ENCODE results near the gene EDIL3. TPM values are rescaled to one million over a fixed set of nuclear protein-coding genes. Genes with fewer than 3 reads are reported as not detected.

Gene EDIL3
- total and polyA plus RNA-seq, 4 donors = 70.2 to 246 (median 79.5) TPM

- Histone ChIP-seq H3K9me3 (ENCODE audit: control insufficient read depth, insufficient read depth, low read length) (no peaks in the 10 kb centered on the region), H3K27ac (ENCODE audit: low read depth, low read length) (no peak overlapping the region), H3K4me3 (ENCODE audit: low read depth, low read length) (no peak overlapping the region), H3K27me3 (ENCODE audit: control insufficient read depth, insufficient read depth, low read length) (no peaks in the 10 kb centered on the region), H3K36me3 (ENCODE audit: control insufficient read depth, insufficient read depth, low read length) (no peaks in the 10 kb centered on the region), H3K4me1 (ENCODE audit: control insufficient read depth, insufficient read depth, low read length) (no peaks in the 10 kb centered on the region)
- DNase-seq (ENCODE audit: low read depth in 4 of 6, low spot score in 6 of 6) = no peak
- no CpG with 5 or more reads among the region's 6 CpGs for WGBS (ENCODE audit: insufficient coverage)
These were observed 438.2 kb downstream of the EDIL3 start for GRCh38 chr5:83946516-83946915.

DNA sequence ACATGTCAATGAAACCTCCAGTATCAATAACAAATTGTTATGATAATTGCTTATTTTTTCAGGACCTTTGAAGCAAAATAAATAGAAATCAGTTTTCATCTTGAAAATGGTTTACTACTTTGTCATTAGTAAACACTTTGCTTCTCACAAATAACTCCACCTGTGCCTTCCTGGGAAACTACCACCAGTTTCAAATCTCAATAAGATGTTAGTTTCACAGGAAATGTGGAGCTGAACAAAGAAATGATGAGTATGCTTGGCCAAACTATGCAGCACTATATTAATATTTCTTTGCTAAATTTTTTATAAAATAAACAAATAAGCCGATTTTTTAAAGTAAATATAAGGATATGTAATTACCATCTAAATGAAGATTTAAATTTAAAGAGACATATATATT lies 442.5 kb downstream of the EDIL3 start:
- DNase-seq (ENCODE audit: low read depth in 4 of 6, low spot score in 6 of 6) = no peak
- Histone ChIP-seq H3K4me3 (ENCODE audit: low read depth, low read length) (no peak overlapping the region), H3K27ac (ENCODE audit: low read depth, low read length) (no peak overlapping the region), H3K27me3 (ENCODE audit: control insufficient read depth, insufficient read depth, low read length) (no peaks in the 10 kb centered on the region), H3K36me3 (ENCODE audit: control insufficient read depth, insufficient read depth, low read length) (no peaks in the 10 kb centered on the region), H3K9me3 (ENCODE audit: control insufficient read depth, insufficient read depth, low read length) (no peaks in the 10 kb centered on the region), H3K4me1 (ENCODE audit: control insufficient read depth, insufficient read depth, low read length) (no peaks in the 10 kb centered on the region)
- WGBS (ENCODE audit: insufficient coverage) = no CpG with 5 or more reads among the region's 1 CpG

GRCh38 chr5:83937837-83938236 lies 446.8 kb downstream of the EDIL3 start:
- H3K27me3 ChIP-seq (ENCODE audit: control insufficient read depth, insufficient read depth, low read length) = no peaks in the 10 kb centered on the region
- WGBS (ENCODE audit: insufficient coverage) = no CpG with 5 or more reads among the region's 1 CpG
- no peaks in the 10 kb centered on the region for H3K9me3 ChIP-seq (ENCODE audit: control insufficient read depth, insufficient read depth, low read length)
- DNase-seq (ENCODE audit: low read depth in 4 of 6, low spot score in 6 of 6) = no peak
- no peak overlapping the region for H3K4me3 ChIP-seq (ENCODE audit: low read depth, low read length)
- H3K4me1 ChIP-seq (ENCODE audit: control insufficient read depth, insufficient read depth, low read length) = no peaks in the 10 kb centered on the region
- H3K27ac ChIP-seq (ENCODE audit: low read depth, low read length) = no peak overlapping the region
- no peaks in the 10 kb centered on the region for H3K36me3 ChIP-seq (ENCODE audit: control insufficient read depth, insufficient read depth, low read length)

- H3K4me3 ChIP-seq (ENCODE audit: low read depth, low read length) = no peak overlapping the region
- H3K27me3 ChIP-seq (ENCODE audit: control insufficient read depth, insufficient read depth, low read length) = no peaks in the 10 kb centered on the region
- H3K9me3 ChIP-seq (ENCODE audit: control insufficient read depth, insufficient read depth, low read length) = no peaks in the 10 kb centered on the region
- no peaks in the 10 kb centered on the region for H3K4me1 ChIP-seq (ENCODE audit: control insufficient read depth, insufficient read depth, low read length)
- H3K36me3 ChIP-seq (ENCODE audit: control insufficient read depth, insufficient read depth, low read length) = no peaks in the 10 kb centered on the region
- H3K27ac ChIP-seq (ENCODE audit: low read depth, low read length) = no peak overlapping the region
- DNase-seq (ENCODE audit: low read depth in 4 of 6, low spot score in 6 of 6) = no peak
These were observed 452.7 kb downstream of the EDIL3 start for GRCh38 chr5:83931969-83932368.

- H3K27me3 ChIP-seq (ENCODE audit: control insufficient read depth, insufficient read depth, low read length) = no peaks in the 10 kb centered on the region
- no peaks in the 10 kb centered on the region for H3K9me3 ChIP-seq (ENCODE audit: control insufficient read depth, insufficient read depth, low read length)
- no peak overlapping the region for H3K4me3 ChIP-seq (ENCODE audit: low read depth, low read length)
- WGBS (ENCODE audit: insufficient coverage) = 26% methylated on average over 4 of the region's 4 CpGs
- H3K4me1 ChIP-seq (ENCODE audit: control insufficient read depth, insufficient read depth, low read length) = no peaks in the 10 kb centered on the region
- peak in 4 of 6 donors; percentile 28 to 82 (median 56) for DNase-seq (ENCODE audit: low read depth in 4 of 6, low spot score in 6 of 6)
- no peak overlapping the region for H3K27ac ChIP-seq (ENCODE audit: low read depth, low read length)
- no peaks in the 10 kb centered on the region for H3K36me3 ChIP-seq (ENCODE audit: control insufficient read depth, insufficient read depth, low read length)
These were observed 457.4 kb downstream of the EDIL3 start for GRCh38 chr5:83927140-83927733.

DNA sequence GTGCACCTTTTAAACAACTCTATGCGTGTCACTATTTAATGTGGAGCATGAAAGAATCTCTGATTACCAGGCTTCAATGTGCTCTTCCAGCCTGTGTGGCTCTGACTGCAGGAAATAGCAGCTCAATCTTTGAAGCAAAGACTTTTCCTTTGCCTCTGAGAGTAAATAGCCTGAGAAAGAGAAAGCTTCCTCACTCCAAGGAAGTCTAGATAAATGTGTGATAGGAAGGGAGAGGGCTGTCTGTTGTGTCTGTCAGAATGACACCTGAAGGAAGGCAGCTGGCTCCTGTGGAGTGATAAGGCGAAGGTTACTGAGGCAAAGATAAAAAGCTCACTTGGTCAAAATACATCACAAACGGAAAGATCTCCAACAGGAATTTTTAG lies 458.7 kb downstream of the EDIL3 start:
- H3K4me3 ChIP-seq (ENCODE audit: low read depth, low read length) = no peak overlapping the region
- no CpG with 5 or more reads among the region's 3 CpGs for WGBS (ENCODE audit: insufficient coverage)

DNA sequence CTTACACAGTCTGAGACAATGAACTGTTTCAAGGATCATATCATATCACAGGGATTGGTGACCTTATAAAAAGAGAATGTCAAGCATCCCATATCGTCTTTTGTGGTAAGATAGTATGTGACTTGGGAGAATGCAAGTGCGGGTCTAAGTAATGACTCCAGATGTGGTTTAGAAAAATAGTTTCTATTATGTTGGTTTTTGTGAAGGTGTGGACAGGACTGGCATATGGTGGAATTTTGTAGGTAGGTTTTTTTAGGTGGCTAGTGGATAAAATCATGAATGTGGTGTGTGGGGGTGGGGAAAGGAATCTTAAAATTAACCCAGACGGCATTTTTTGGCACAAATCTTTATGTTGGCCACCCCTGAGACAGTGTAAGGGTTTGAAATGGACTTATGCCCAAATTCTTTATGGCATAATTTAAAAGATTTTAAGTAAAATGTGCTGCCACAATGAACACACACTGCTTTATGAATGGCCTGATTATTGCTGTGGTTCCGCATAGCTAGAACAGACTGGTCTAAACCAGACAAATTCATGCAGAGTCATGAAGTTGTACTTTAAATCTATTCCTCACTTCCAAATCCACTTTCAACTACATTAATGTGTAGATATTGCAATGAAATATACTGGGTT lies 459.2 kb downstream of the EDIL3 start:
- H3K4me1 ChIP-seq (ENCODE audit: control insufficient read depth, insufficient read depth, low read length) = no peaks in the 10 kb centered on the region
- H3K27me3 ChIP-seq (ENCODE audit: control insufficient read depth, insufficient read depth, low read length) = no peaks in the 10 kb centered on the region
- no peaks in the 10 kb centered on the region for H3K36me3 ChIP-seq (ENCODE audit: control insufficient read depth, insufficient read depth, low read length)
- DNase-seq (ENCODE audit: low read depth in 4 of 6, low spot score in 6 of 6) = no peak
- H3K4me3 ChIP-seq (ENCODE audit: low read depth, low read length) = no peak overlapping the region
- WGBS (ENCODE audit: insufficient coverage) = 47% methylated on average over 3 of the region's 4 CpGs
- H3K27ac ChIP-seq (ENCODE audit: low read depth, low read length) = no peak overlapping the region
- no peaks in the 10 kb centered on the region for H3K9me3 ChIP-seq (ENCODE audit: control insufficient read depth, insufficient read depth, low read length)

More for the DNA sequence above, 458.7 kb downstream of the EDIL3 start:
- Histone ChIP-seq H3K4me1 (ENCODE audit: control insufficient read depth, insufficient read depth, low read length) (no peaks in the 10 kb centered on the region), H3K36me3 (ENCODE audit: control insufficient read depth, insufficient read depth, low read length) (no peaks in the 10 kb centered on the region), H3K27ac (ENCODE audit: low read depth, low read length) (no peak overlapping the region), H3K27me3 (ENCODE audit: control insufficient read depth, insufficient read depth, low read length) (no peaks in the 10 kb centered on the region), H3K9me3 (ENCODE audit: control insufficient read depth, insufficient read depth, low read length) (no peaks in the 10 kb centered on the region)
- DNase-seq (ENCODE audit: low read depth in 4 of 6, low spot score in 6 of 6) = peak in 2 of 6 donors; percentile 14 to 50

- DNase-seq (ENCODE audit: low read depth in 4 of 6, low spot score in 6 of 6) = no peak
- H3K27me3 ChIP-seq (ENCODE audit: control insufficient read depth, insufficient read depth, low read length) = no peaks in the 10 kb centered on the region
- H3K36me3 ChIP-seq (ENCODE audit: control insufficient read depth, insufficient read depth, low read length) = no peaks in the 10 kb centered on the region
- H3K9me3 ChIP-seq (ENCODE audit: control insufficient read depth, insufficient read depth, low read length) = no peaks in the 10 kb centered on the region
- no peak overlapping the region for H3K27ac ChIP-seq (ENCODE audit: low read depth, low read length)
- H3K4me1 ChIP-seq (ENCODE audit: control insufficient read depth, insufficient read depth, low read length) = no peaks in the 10 kb centered on the region
- H3K4me3 ChIP-seq (ENCODE audit: low read depth, low read length) = no peak overlapping the region
- no CpG with 5 or more reads among the region's 3 CpGs for WGBS (ENCODE audit: insufficient coverage)
These were observed 459.8 kb downstream of the EDIL3 start for GRCh38 chr5:83924891-83925290.

- Histone ChIP-seq H3K27ac (ENCODE audit: low read depth, low read length) (no peak overlapping the region), H3K9me3 (ENCODE audit: control insufficient read depth, insufficient read depth, low read length) (no peaks in the 10 kb centered on the region), H3K4me3 (ENCODE audit: low read depth, low read length) (no peak overlapping the region), H3K4me1 (ENCODE audit: control insufficient read depth, insufficient read depth, low read length) (no peaks in the 10 kb centered on the region), H3K36me3 (ENCODE audit: control insufficient read depth, insufficient read depth, low read length) (no peaks in the 10 kb centered on the region), H3K27me3 (ENCODE audit: control insufficient read depth, insufficient read depth, low read length) (no peaks in the 10 kb centered on the region)
- 78% methylated on average over 1 of the region's 1 CpG for WGBS (ENCODE audit: insufficient coverage)
- DNase-seq (ENCODE audit: low read depth in 4 of 6, low spot score in 6 of 6) = no peak
These were observed 460.5 kb downstream of the EDIL3 start for GRCh38 chr5:83924171-83924570.

GRCh38 chr5:83922699-83923098 lies 462.0 kb downstream of the EDIL3 start:
- no peaks in the 10 kb centered on the region for H3K36me3 ChIP-seq (ENCODE audit: control insufficient read depth, insufficient read depth, low read length)
- H3K4me1 ChIP-seq (ENCODE audit: control insufficient read depth, insufficient read depth, low read length) = no peaks in the 10 kb centered on the region
- no peak overlapping the region for H3K4me3 ChIP-seq (ENCODE audit: low read depth, low read length)
- H3K9me3 ChIP-seq (ENCODE audit: control insufficient read depth, insufficient read depth, low read length) = no peaks in the 10 kb centered on the region
- H3K27ac ChIP-seq (ENCODE audit: low read depth, low read length) = no peak overlapping the region
- no peaks in the 10 kb centered on the region for H3K27me3 ChIP-seq (ENCODE audit: control insufficient read depth, insufficient read depth, low read length)
- 47% methylated on average over 2 of the region's 4 CpGs for WGBS (ENCODE audit: insufficient coverage)
- DNase-seq (ENCODE audit: low read depth in 4 of 6, low spot score in 6 of 6) = peak in 2 of 6 donors; percentile 35 to 87

Data from spinal cord (tissue), 10 donors.